Stimulated activated CD4-positive, alpha-beta T cell treated with anti-CD3 and anti-CD28 coated beads, Interleukin-1b, Interleukin-23, amount 100 ng/mL, for 1 hour (primary cell): ENCODE data around the gene RAPH1.

Experiments
- DNase-seq, 2 donors: peaks; one replicate each; pipeline ENCODE4 v3.0.0-alpha.2; 2020; ENCODE audit warnings: low read depth in 2 of 2

The RAPH1 gene, protein sequence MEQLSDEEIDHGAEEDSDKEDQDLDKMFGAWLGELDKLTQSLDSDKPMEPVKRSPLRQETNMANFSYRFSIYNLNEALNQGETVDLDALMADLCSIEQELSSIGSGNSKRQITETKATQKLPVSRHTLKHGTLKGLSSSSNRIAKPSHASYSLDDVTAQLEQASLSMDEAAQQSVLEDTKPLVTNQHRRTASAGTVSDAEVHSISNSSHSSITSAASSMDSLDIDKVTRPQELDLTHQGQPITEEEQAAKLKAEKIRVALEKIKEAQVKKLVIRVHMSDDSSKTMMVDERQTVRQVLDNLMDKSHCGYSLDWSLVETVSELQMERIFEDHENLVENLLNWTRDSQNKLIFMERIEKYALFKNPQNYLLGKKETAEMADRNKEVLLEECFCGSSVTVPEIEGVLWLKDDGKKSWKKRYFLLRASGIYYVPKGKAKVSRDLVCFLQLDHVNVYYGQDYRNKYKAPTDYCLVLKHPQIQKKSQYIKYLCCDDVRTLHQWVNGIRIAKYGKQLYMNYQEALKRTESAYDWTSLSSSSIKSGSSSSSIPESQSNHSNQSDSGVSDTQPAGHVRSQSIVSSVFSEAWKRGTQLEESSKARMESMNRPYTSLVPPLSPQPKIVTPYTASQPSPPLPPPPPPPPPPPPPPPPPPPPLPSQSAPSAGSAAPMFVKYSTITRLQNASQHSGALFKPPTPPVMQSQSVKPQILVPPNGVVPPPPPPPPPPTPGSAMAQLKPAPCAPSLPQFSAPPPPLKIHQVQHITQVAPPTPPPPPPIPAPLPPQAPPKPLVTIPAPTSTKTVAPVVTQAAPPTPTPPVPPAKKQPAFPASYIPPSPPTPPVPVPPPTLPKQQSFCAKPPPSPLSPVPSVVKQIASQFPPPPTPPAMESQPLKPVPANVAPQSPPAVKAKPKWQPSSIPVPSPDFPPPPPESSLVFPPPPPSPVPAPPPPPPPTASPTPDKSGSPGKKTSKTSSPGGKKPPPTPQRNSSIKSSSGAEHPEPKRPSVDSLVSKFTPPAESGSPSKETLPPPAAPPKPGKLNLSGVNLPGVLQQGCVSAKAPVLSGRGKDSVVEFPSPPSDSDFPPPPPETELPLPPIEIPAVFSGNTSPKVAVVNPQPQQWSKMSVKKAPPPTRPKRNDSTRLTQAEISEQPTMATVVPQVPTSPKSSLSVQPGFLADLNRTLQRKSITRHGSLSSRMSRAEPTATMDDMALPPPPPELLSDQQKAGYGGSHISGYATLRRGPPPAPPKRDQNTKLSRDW

DNA sequence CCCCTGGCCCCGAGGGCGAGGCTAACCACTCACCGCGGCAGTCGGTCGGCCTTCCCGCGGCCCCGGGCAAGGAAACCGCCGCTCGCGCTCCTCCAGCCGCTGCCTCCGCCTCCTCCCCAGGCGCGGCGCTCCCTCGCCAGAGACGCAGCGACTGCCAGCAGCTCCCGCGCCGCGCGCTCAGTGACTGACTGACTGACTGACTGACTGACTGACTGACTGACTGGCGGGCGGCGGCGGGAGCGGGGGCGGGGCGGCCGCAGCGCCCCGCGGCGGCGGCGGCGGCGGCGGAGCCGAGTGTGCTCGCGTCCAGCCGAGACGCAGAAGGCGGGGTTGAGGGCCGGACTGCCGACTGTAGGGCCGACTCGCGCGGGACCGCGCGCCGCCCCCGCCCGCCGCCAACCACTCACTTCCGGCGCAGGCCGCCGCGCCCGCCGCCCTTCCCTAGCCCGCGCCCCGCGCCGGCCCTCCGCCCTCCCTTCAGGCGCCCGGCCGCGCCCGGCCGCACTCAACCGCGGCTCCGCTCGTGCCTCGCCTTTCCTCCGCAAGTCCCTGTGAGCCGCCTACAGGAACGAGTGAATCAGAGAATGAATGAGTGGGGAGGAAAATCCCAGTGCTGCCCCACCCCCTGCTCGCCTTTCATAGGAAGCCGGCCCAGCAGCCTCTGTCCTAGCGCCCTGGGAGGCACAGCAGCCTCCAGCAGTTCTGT lies at the start of gene RAPH1:
RAPH1 (minus strand) TSS at position 224 of the 706 bp plus-strand sequence. CDS start 39,948 bp downstream, outside the sequence.
- DNase-seq: peak; percentile 3 to 41

DNA sequence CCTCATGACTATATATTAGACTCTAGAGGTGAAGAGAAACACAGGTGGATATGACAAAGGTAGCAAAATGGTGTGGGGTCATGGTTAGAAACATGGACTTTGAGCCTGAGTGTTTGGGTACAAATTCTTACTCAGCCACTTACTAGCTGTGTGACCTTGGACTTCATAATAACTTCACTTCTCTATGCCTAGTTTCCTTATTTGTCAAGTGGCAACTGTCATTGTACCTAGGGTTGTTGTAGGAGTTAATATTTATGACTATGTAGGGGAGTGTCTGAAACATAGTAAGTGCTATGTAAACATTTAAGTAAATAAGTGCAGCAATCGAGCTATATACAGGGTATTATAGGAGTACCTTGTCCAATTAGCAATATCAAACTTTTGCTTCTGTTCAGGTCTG lies 49.7 kb upstream of the RAPH1 start:
- DNase-seq: no peak

DNA sequence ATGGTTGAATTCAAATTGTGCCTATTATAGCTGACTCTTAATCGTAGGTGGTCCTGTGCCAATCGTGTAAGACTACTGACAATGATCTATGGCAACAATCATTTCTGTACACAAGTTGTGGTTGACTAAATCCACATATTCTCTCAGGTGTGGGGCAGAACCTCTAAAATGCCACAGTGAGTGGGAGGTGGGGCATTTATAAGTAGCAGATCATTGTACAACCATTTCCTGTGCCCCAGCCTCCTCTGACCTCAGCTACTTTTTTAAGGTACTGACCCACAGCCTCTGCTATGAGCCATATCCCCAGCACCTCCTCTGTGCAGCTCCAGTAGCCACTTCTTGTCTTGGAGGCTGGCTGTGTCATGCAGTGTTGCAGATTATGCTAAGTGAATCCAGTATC lies 48.6 kb upstream of the RAPH1 start:
- DNase-seq: no peak

DNA sequence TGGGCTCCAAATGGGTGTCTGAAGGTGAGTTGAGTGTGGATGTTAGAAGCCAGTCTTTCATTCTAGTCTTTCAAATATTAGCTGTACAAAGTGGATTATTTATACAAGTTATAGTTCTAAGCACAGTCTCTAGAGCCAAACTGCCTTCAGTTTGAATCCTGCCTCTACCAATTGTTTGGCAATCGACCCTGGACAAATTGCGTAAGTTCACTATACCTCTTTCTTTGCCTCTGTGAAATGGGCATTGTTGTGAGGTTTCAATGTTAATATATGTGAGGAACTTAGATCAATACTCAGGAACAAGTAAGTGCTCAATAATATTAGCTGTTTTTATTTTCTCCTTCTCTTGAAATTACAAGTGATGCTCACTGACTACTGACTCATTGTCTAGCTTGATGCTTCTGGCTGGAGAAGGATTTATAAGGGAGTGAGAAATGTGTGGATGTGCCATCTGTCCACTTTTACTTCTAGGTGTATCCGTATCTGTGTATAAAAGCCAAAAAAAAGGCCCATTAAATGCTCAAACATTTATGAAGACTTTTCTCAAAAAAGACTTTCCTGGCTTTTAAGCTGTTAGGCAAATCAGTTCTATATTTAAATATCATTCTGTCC lies 48.1 kb upstream of the RAPH1 start:
- DNase-seq: no peak

DNA sequence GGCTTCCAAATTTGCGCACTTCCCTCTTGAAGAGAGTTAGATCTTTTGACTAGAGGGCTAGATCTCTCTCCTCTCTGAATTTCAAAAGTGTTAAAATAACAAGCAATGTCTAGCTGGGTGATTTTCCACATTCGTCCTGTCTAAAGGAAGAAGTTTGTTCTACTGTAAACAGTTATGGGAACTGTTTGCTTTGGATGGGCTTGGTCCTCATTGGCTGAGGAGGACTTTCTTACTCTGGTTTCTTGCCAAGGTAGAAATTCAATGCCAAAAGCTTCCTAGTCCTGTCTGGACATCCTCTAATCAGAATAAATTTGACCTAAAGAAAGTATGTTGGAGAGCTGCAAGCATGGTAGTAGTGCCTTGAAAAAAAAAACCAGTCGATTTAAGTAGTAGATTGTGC lies 47.4 kb upstream of the RAPH1 start:
- no peak for DNase-seq

DNA sequence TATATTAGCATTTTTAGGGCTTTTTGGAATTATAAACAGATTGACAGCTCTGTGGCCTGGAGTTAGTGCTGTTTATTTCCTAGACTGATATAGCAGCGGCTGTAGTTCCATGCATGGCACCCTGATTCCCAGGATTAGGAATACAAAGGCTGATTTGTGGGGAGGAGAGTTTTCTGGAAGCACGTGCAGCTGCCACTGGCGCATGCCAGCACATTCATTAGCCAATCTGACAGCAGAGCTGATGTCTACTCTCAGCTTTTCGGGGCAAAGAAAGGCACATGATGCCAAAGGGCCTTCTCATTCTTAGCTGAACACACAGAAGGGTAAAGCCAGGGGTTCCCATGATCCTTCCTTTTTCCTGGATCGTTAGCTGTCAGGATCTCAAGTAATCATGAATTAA lies 45.7 kb upstream of the RAPH1 start:
- DNase-seq: no peak

DNA sequence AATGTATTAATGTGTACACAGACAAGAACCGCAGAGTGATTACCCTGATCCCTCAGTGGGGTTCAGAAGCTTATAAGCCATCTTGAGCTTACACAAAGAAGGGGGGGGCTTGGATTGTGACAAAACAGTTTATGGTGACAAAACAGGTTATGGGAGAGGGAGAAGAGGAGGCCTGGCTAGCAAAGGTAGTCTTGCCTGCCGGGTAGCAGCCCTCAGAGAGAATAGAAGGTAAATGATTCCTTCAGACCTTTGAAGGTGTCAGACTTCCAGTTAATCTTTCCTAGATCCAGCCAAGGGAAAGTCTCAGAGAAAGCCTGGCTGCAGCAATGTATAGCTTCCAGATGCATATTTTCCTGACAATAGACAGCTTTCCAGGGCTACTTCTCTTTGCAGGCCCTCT lies 44.6 kb upstream of the RAPH1 start:
- DNase-seq: no peak

DNA sequence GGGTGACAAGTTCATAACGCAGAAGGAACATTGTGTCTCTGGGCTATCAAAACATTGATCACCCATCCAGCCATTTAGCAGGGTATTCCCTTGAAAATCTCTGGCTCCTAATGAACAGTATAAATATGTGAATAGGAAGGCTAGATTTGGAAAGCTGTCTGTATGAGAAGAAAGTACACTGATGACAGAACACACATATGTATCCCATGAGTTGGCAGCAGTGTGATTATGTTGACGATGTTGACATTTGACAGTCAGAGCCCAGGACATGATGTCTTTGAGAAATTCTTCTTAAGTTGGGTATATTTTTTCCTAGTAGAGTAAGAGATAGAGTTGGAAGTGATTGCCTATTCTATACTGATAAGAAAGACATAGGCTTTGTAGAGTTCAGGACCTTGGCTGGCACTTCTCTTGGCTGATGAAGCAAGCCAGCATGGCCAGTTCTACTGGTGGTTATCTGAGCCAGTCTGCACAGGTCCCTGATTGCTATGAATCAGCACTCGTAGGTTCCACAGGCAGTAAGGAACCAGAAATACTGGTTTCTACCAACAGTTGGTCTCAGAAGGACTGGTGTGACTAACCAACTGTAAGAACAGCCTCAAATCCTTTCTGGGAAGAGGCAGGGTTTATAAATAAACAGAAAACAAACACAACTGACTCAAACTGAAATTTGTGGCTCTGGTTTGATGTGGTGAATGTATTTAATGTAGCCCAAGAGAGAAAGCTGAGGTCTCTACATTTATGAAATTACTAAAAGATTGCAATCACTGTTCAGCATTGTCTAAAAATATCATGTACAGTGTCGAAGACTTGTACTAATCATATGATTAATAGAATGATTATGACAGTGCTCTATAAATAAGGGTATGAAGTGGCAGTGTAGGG lies 43.9 kb upstream of the RAPH1 start:
- no peak for DNase-seq

DNA sequence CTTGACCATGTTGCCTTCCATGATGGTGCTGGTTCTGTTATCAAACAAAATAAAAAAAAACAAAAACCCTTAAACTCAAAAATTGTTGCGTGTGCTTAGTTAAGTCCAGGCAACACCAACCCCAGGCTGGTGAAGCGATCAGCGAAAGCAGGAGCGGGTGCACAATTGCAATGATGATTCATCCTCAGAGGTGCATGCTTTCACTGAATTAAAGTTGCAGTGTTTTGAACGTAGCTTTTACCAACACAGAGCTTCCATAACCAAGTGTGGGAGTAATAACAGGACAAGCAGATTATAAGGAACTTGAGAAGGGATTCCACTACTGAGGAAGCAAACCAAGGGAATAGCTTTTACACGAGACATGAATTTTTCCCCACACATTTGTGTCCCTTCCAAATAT lies 39.7 kb upstream of the RAPH1 start:
- no peak for DNase-seq

DNA sequence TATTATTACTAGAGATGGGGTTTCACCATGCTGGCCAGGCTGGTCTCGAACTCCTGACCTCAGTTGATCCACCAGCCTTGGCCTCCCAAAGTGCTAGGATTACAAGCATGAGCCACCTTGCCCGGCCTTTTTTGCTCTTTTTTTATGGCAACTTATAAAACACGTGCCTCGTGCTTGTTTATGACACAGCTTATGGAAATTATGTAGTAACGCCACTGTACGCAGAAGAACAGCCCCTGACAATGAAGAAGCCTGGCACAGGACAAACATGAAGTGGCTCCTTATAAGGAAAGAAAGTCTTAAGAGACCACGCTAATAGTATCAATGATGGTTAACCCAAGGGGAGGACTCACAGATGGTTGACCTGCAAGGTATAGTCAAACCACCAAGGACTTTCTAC lies 37.2 kb upstream of the RAPH1 start:
- no peak for DNase-seq

DNA sequence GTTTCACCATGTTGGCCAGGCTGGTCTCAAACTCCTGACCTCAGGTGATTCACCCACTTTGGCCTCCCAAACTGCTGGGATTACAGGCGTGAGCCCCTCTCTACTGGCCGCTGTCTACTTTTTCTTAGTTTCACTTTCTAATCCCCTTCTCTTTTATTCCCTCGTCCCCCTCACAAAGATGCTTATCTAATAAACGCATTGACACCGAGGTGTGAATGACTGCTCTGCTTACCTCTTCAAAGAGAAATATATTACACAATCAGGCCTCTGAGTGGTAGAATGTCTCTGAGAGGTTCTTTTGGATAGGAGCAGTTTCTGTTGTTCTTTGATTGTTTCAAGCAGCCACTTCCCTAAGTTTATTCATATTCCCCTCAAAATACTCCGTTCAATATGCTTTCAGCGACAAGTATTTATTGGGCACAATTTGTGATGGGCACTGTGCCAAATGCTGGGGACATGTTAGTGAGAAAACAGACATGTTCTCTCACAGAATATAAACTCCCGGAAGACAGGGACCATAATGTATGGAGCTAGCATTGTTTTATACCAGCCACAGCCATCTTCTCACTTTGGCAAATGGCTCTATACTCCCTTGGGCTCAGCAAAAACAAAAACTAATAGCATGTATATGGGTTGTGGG lies 34.7 kb upstream of the RAPH1 start:
- no peak for DNase-seq

DNA sequence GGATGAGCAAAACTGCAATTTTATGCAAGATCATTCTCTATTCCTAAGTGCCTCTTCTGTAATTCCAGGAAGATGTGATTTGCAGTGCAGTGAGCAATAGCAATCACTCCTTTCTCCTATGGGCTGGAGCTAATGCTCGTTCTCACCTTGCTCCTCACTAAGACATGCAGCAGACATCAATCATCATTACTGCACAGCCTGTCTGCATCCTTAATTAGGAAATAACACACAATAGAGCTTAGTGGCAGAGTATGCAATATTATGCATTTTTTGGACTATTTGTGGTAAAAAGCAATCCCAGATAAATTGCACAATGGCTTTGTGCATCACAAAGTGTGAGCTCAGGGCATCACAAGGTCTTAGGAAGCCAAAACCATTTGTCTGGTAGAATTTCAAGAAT lies 32.6 kb upstream of the RAPH1 start:
- DNase-seq: no peak

DNA sequence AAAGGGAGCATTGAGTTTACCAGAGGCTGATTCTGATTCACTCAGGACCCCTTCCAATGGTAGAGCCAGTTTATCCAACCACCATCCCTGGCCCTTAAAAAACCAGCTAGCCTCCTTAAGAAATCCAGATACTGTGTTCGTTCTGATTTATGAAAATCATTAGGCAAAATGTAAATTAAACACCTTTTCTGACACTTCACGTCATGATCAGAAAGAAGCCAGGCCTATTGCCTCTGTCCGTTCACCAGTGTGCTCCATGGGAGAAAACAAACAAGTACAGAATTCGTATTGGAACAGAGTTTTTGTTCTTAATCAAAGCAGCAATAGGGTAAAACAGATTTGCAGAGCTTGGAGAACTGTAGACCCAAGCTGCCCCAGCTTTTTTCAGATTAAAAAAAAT lies 31.1 kb upstream of the RAPH1 start:
- DNase-seq: no peak

DNA sequence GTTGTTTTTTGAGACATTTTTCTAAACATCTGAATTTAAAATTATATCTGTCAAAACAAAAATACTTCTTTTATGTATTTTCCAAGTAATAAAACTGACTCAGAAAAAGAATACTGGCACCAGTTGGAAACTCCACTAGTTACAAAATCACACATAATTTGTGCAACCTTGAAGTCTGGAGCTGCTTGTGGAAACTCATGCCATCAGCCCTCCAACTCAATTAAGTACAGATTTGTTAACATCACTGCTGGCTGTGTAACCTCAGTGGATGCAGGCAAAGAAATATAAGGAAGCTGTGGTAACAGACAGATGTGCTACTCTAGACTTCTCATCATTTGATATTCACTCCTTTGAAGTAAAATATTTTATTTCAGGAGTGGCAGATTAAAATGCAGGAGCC lies 30.0 kb upstream of the RAPH1 start:
- no peak for DNase-seq

DNA sequence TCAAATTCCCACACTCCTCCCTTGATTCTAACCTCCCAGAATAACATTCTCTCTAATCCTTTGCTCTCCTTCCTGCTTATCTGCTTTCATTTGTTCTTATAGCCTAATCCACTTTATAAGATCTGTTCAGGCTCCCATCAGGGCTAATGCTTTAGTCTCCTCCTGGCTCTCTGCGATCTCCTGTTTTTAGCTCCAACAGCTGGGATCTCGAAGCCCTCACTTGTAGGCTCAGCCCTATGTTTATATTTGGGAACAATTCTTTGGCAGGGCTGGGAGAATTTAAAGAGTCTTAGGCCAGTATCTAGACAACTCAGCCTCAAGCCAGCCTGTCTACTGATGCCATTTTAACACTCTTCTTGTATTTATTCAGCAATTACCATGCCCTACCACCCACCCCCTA lies 27.2 kb upstream of the RAPH1 start:
- DNase-seq: no peak

DNA sequence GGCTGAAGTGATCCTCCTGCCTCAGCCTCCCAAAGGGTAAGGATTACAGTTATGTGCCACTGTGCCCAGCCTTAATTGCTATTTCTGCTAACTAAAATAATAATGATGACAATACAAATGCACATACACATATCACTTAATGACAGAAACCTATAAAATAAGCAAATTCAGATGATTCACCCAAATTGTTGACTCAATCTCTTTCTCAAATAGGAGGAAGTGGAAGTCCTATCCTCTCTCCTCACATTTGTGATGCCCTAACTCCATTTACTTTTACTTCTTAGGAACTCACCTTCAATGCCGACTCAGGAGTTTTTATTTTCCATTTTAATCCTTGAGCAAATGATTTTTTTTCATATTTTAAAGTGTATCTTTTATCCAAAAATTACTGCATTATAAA lies 24.5 kb upstream of the RAPH1 start:
- no peak for DNase-seq

DNA sequence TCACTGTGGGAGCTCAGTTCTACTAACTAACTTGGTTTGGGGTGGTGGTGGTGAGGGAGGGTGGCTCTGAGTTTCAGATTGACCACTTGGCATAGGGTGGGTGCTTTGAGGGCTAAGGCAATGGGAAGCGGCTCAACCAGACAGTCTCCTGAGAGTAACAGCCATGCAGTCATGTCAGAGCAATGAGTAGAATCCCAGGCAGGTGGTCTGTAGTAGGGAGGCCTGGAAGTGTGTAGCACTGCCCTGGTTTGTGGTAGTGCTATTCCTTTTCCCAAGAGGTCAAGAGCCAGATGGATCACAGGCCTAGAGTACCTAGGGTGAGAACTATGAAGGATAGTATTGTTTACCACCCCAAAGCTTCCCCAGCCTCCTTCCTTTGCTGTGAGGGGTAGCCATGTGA lies 18.7 kb upstream of the RAPH1 start:
- no peak for DNase-seq

DNA sequence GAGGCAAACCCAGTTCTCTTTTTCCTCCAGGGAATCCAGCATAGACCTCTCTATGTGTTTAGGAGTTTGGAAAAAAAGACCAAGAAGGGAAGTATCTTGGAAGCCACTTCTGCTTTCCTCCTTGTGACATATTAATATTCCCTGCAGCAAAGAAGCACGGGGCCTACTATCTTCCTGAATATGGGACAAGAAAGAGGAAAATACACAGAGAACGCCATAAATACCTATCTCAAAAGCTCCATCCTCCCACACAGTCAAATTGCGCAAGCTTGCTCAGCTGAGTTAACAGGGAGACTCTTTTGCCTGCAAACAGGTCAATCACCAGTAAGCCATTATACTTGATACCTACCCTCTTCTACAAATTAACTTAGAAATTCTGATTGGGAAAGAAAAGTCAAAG lies 16.7 kb upstream of the RAPH1 start:
- DNase-seq: no peak

DNA sequence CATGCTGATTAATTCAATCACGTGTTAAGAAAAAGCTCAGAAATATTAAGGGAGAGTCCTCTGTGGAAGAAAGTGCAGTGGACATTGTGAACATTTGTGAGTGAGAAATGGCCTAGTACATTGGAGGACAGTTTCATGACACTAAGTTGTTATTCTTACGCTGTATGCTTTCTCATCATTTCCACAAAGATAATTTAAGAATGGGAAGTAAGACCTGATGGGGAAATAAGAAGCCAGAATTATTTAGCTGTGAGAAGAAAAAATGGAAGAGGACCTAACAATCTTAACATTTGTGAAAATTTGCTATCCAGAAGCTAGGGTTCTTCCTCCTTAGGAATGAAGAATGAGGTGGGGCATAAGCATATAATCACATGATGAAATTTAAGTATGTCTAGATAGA lies 15.2 kb upstream of the RAPH1 start:
- DNase-seq: no peak

DNA sequence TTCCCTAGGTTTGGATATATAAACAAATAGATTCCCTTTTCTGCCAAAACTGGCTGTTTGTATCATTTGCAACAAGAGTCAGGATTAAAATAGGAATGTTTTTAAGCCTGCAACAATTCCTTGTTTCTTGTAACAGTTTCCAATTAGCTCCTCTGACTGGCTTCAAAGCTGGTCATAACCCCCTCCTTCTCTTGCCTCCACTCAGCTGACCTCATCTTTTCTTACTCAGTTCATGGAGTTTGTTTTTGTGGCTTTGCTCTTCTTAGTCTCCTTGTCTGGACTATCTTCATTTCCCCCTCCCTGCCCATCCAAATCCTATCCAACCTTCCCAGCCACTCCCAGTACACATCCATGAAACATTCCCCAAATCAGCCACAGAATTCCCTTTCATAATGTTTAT lies 14.3 kb upstream of the RAPH1 start:
- DNase-seq: no peak
